Tibial nerve (tissue), 4 donors: ENCODE data around the gene RHBDD1. TPM values are rescaled to one million over a fixed set of nuclear protein-coding genes. Genes with fewer than 3 reads are reported as not detected.

Experiments used
- DNase-seq, 2 donors: peaks; one replicate each; pipeline ENCODE4 v3.0.0-alpha.2; 2019; ENCODE audit warnings: low spot score in 2 of 2
- H3K27ac ChIP-seq, 4 donors: fragments of 200-600 bp; sonication (generic) in 3 of 4; one replicate each; pipeline ENCODE4 v1.5.1; 2017 to 2019; ENCODE audit warnings: mild to moderate bottlenecking in 1 of 4
- H3K27me3 ChIP-seq, 2 donors: fragments of 200-600 bp; sonication (generic) in 1 of 2; one replicate each; pipeline versions ENCODE4 v1.5.1 to v1.6.0; 2017 to 2019
- H3K36me3 ChIP-seq, 3 donors: fragments of 200-600 bp; sonication (generic); one replicate each; pipeline ENCODE4 v1.5.1; 2018 to 2019
- H3K4me1 ChIP-seq, 4 donors: fragments of 200-600 bp; sonication (generic) in 3 of 4; one replicate each; pipeline ENCODE4 v1.5.1; 2017 to 2019
- H3K4me3 ChIP-seq, 4 donors: fragments of 200-600 bp; sonication (generic) in 3 of 4; one replicate each; pipeline ENCODE4 v1.5.1; 2017 to 2019; ENCODE audit warnings: mild to moderate bottlenecking in 1 of 4, moderate library complexity in 1 of 4
- H3K9me3 ChIP-seq, 4 donors: fragments of 200-600 bp; sonication (generic) in 3 of 4; one replicate each; pipeline ENCODE4 v1.5.1; 2017 to 2019
- EP300 ChIP-seq, 2 donors: sonication (generic); formaldehyde crosslinking; IDR thresholded peaks; one replicate each; pipeline ENCODE4 v1.6.1; 2017; ENCODE audit warnings: antibody characterized with exemption in 2 of 2, mild to moderate bottlenecking in 1 of 2
- POLR2A ChIP-seq, 2 donors: fragments of 450-650 bp; IDR thresholded peaks; one replicate each; pipeline ENCODE4 v1.6.1; 2017; ENCODE audit warnings: antibody characterized with exemption in 2 of 2, mild to moderate bottlenecking in 2 of 2, moderate library complexity in 2 of 2
- WGBS, 2 donors: methylation state at CpG; one replicate each; pipeline ENCODE4 v1.1.5; 2018; 5-methylcytosine and 5-hydroxymethylcytosine counted together
- total RNA-seq, 4 donors: library from RNA; depleted of rRNA; stranded (reverse); fragments of >200 nt; gene quantifications; one replicate each; pipeline ENCODE4 v1.1.0, GENCODE V29; 2016
- TF ChIP-seq, protein P1 (sequence below), 5 experiments: fragments of 200-600 bp in 3 of 5; fragments of 450-650 bp in 2 of 5; sonication (generic) in 3 of 5; IDR thresholded peaks; one replicate each; pipeline ENCODE4 v1.5.1; 2016 to 2019; ENCODE audit warnings: antibody characterized with exemption in 5 of 5, mild to moderate bottlenecking in 3 of 5, moderate library complexity in 2 of 5

The RHBDD1 gene
- total RNA-seq, 4 donors from 2014 or later, result 14.9 to 29.4 (median 25.0) TPM

- no peak for TF ChIP-seq POLR2A (IDR thresholded peaks at IDR 0.05)
- TF ChIP-seq EP300 (IDR thresholded peaks at IDR 0.05), result no peak
- TF ChIP-seq, protein P1, sequence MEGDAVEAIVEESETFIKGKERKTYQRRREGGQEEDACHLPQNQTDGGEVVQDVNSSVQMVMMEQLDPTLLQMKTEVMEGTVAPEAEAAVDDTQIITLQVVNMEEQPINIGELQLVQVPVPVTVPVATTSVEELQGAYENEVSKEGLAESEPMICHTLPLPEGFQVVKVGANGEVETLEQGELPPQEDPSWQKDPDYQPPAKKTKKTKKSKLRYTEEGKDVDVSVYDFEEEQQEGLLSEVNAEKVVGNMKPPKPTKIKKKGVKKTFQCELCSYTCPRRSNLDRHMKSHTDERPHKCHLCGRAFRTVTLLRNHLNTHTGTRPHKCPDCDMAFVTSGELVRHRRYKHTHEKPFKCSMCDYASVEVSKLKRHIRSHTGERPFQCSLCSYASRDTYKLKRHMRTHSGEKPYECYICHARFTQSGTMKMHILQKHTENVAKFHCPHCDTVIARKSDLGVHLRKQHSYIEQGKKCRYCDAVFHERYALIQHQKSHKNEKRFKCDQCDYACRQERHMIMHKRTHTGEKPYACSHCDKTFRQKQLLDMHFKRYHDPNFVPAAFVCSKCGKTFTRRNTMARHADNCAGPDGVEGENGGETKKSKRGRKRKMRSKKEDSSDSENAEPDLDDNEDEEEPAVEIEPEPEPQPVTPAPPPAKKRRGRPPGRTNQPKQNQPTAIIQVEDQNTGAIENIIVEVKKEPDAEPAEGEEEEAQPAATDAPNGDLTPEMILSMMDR (IDR thresholded peaks at IDR 0.05), result no peak
- H3K36me3 ChIP-seq, result peaks cover 0 to 19% (median 0%) of the 10 kb centered on the region in 3 donors
- H3K27ac ChIP-seq, result no peak overlapping the region
- no peaks in the 10 kb centered on the region for H3K27me3 ChIP-seq
- no peaks in the 10 kb centered on the region for H3K4me1 ChIP-seq
- H3K4me3 ChIP-seq, result no peak overlapping the region
- H3K9me3 ChIP-seq, result no peaks in the 10 kb centered on the region
- DNase-seq, result no peak
Measured at GRCh38 chr2:226884166-226884565, 48.3 kb downstream of the RHBDD1 start.

GRCh38 chr2:226885769-226886435, 50.0 kb downstream of the RHBDD1 start:
- peaks cover 0 to 12% (median 0%) of the 10 kb centered on the region in 3 donors for H3K36me3 ChIP-seq
- no peak overlapping the region for H3K4me3 ChIP-seq
- no peak for TF ChIP-seq EP300 (IDR thresholded peaks at IDR 0.05)
- TF ChIP-seq, protein P1 (IDR thresholded peaks at IDR 0.05), result no peak
- TF ChIP-seq POLR2A (IDR thresholded peaks at IDR 0.05), result no peak
- DNase-seq, result no peak
- no peak overlapping the region for H3K27ac ChIP-seq
- 86 to 92% methylated on average over 8 of the region's 8 CpGs for WGBS, 2 donors
- no peaks in the 10 kb centered on the region for H3K4me1 ChIP-seq
- H3K9me3 ChIP-seq, result no peaks in the 10 kb centered on the region
- no peaks in the 10 kb centered on the region for H3K27me3 ChIP-seq

GRCh38 chr2:226887940-226888339, 52.1 kb downstream of the RHBDD1 start:
- TF ChIP-seq, protein P1 (IDR thresholded peaks at IDR 0.05), result no peak
- no peak for TF ChIP-seq POLR2A (IDR thresholded peaks at IDR 0.05)
- H3K27ac ChIP-seq, result no peak overlapping the region
- no peaks in the 10 kb centered on the region for H3K9me3 ChIP-seq
- DNase-seq, result no peak
- no peak overlapping the region for H3K4me3 ChIP-seq
- no peaks in the 10 kb centered on the region for H3K27me3 ChIP-seq
- peaks cover 0 to 3% (median 0%) of the 10 kb centered on the region in 3 donors for H3K36me3 ChIP-seq
- H3K4me1 ChIP-seq, result peaks cover 0 to 9% (median 0%) of the 10 kb centered on the region in 4 donors
- 79 to 81% methylated on average over 6 of the region's 6 CpGs for WGBS, 2 donors

GRCh38 chr2:226888378-226888965, 52.6 kb downstream of the RHBDD1 start:
- TF ChIP-seq POLR2A (IDR thresholded peaks at IDR 0.05), result no peak
- H3K4me3 ChIP-seq, result no peak overlapping the region
- H3K9me3 ChIP-seq, result no peaks in the 10 kb centered on the region
- no peak overlapping the region for H3K27ac ChIP-seq
- no peak for DNase-seq
- H3K27me3 ChIP-seq, result no peaks in the 10 kb centered on the region
- H3K4me1 ChIP-seq, result peaks cover 0 to 10% (median 0%) of the 10 kb centered on the region in 4 donors
- 81 to 90% methylated on average over 2 of the region's 2 CpGs for WGBS, 2 donors
- H3K36me3 ChIP-seq, result no peaks in the 10 kb centered on the region

DNA sequence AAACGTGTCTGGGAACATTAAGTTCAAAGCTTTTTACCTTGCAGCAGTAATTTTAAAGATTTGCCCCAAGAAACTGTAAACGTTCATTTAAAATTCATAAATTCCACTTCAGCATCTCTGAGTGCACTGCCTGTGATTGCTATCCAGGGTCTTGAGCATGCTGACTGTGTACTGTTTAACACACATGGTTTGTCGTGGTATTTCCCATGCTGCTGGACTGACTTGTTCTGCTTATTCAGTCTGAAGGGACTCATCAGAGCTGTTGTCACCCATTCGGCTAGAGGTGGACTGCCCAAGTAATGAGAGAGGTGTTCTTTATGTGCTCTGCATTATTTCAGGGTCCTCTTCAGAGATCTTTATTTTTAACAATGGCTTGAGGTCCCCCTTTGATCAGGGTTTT, 53.1 kb downstream of the RHBDD1 start:
- Histone ChIP-seq H3K4me1 (peaks cover 0 to 10% (median 0%) of the 10 kb centered on the region in 4 donors), H3K36me3 (no peaks in the 10 kb centered on the region), H3K4me3 (no peak overlapping the region), H3K9me3 (no peaks in the 10 kb centered on the region), H3K27ac (no peak overlapping the region), H3K27me3 (no peaks in the 10 kb centered on the region)
- TF ChIP-seq POLR2A (IDR thresholded peaks at IDR 0.05), result no peak
- TF ChIP-seq, protein P1 (IDR thresholded peaks at IDR 0.05), result no peak
- no peak for TF ChIP-seq EP300 (IDR thresholded peaks at IDR 0.05)
- no peak for DNase-seq
- WGBS, 2 donors, result 73 to 79% methylated on average over 4 of the region's 4 CpGs
